HCT116 (cell line): ENCODE measurements around the gene CACNB3. TPM values are rescaled to one million over a fixed set of nuclear protein-coding genes. Genes with fewer than 3 reads are reported as not detected.

Source experiments
- ATAC-seq: fragments of 200-7000 bp; cut with Tn5 transposase; 2 replicates; pipeline ENCODE4 v1.9.1; 2020; ENCODE audit warnings: mild to moderate bottlenecking, moderate library complexity
- BruUV-seq: library from RNA; stranded (reverse); fragments of 400-500 nt; replicated peaks from 2 replicates; lab custom pipeline; 2021; lab: Mats Ljungman, UMichigan
- CTCF ChIA-PET: fragments of 300-600 bp; sonication (Branson Sonifier 250); formaldehyde crosslinking; loops from one replicate; lab custom pipeline; 2021; ENCODE audit warnings: antibody characterized with exemption; lab: Charles Lee
- POLR2A ChIA-PET: fragments of 300-600, 350-600 bp; sonication (Branson Sonifier 250); formaldehyde crosslinking; loops from one replicate; lab custom pipeline; 2021; ENCODE audit warnings: antibody characterized with exemption; lab: Charles Lee
- RAD21 ChIA-PET, 2 experiments: fragments of 300-600 bp; sonication (Branson Sonifier 250); formaldehyde crosslinking; loops; one replicate each; lab custom pipeline; 2023; ENCODE audit warnings: low total read pairs in 2 of 2; ENCODE audit not compliant: uncharacterized antibody in 2 of 2, unreplicated experiment in 2 of 2, low non-redundant PET in 1 of 2; lab: Charles Lee
- DNase-seq: peaks from one replicate; pipeline ENCODE4 v3.0.0-alpha.2; 2010; ENCODE audit warnings: low read depth, low spot score
- H2AFZ ChIP-seq: fragments of 200-600 bp; shearing (Covaris generic), sonication (generic); 2 replicates; pipeline ENCODE4 v1.6.1; 2017; ENCODE audit warnings: low read depth, mixed run types, mixed read lengths, antibody characterized with exemption, low read length; ENCODE audit not compliant: poor library complexity, severe bottlenecking
- H3K27ac ChIP-seq: 2 replicates; pipeline ENCODE4 v1.5.1; 2012; ENCODE audit warnings: low read depth, low read length
- H3K27me3 ChIP-seq: fragments of 200-600 bp; sonication (generic); 2 replicates; pipeline ENCODE4 v1.6.1; 2016; ENCODE audit warnings: mixed run types, low read length, mixed read lengths; ENCODE audit not compliant: insufficient read depth
- H3K36me3 ChIP-seq, 2 experiments: fragments of 200-500 bp in 1 of 2; fragments of 200-600 bp in 1 of 2; sonication (Bioruptor generic) in 1 of 2; sonication (generic) in 1 of 2; 2 replicates each; pipeline versions ENCODE4 v1.5.1 to v1.6.1; 2014 to 2016; ENCODE audit warnings: low read length in 2 of 2, inconsistent platforms in 1 of 2, mixed read lengths in 1 of 2, mixed run types in 1 of 2; ENCODE audit not compliant: insufficient read depth in 2 of 2, control insufficient read depth in 1 of 2
- H3K4me1 ChIP-seq, 2 experiments: fragments of 200-600 bp in 1 of 2; sonication (generic) in 1 of 2; 2 replicates each; pipeline versions ENCODE4 v1.5.1 to v1.6.1; 2012 to 2017; ENCODE audit warnings: low read length in 2 of 2, inconsistent platforms in 1 of 2, mild to moderate bottlenecking in 1 of 2, mixed read lengths in 1 of 2, mixed run types in 1 of 2, moderate library complexity in 1 of 2; ENCODE audit not compliant: insufficient read depth in 2 of 2, control insufficient read depth in 1 of 2
- H3K4me2 ChIP-seq: fragments of 200-600 bp; sonication (generic); 2 replicates; pipeline ENCODE4 v1.6.1; 2017; ENCODE audit warnings: mixed run types, low read length, mixed read lengths
- H3K4me3 ChIP-seq, 2 experiments: fragments of 200-600 bp in 1 of 2; sonication (generic) in 1 of 2; replicated peaks in 1 of 2; 2 replicates each; pipeline ENCODE4 v1.5.1; 2011 to 2016; ENCODE audit warnings: low read length in 2 of 2, control low read depth in 1 of 2, low read depth in 1 of 2, mild to moderate bottlenecking in 1 of 2, mixed read lengths in 1 of 2, mixed run types in 1 of 2
- H3K79me2 ChIP-seq: fragments of 200-600 bp; sonication (generic); 2 replicates; pipeline ENCODE4 v1.6.1; 2017; ENCODE audit warnings: mild to moderate bottlenecking, mixed run types, low read length, moderate library complexity, mixed read lengths; ENCODE audit not compliant: insufficient read depth
- H3K9ac ChIP-seq: fragments of 200-600 bp; sonication (generic); 2 replicates; pipeline ENCODE4 v1.6.1; 2016; ENCODE audit warnings: low read length, mixed read lengths
- H3K9me2 ChIP-seq: fragments of 200-600 bp; sonication (generic), shearing (Covaris generic); 2 replicates; pipeline ENCODE4 v1.6.1; 2017; ENCODE audit warnings: mixed run types, mild to moderate bottlenecking, moderate library complexity; ENCODE audit not compliant: insufficient read depth
- H3K9me3 ChIP-seq, 2 experiments: fragments of 200-500 bp in 1 of 2; fragments of 200-600 bp in 1 of 2; sonication (Bioruptor generic) in 1 of 2; sonication (generic) in 1 of 2; 2 replicates each; pipeline ENCODE4 v1.6.1; 2014 to 2017; ENCODE audit warnings: low read length in 2 of 2, mixed read lengths in 2 of 2, inconsistent platforms in 1 of 2, low read depth in 1 of 2, mild to moderate bottlenecking in 1 of 2, mixed run types in 1 of 2, moderate library complexity in 1 of 2; ENCODE audit not compliant: control insufficient read depth in 1 of 2, insufficient read depth in 1 of 2
- H4K20me1 ChIP-seq: fragments of 200-600 bp; sonication (generic), shearing (Covaris generic); 2 replicates; pipeline ENCODE4 v1.6.1; 2017; ENCODE audit warnings: mixed run types, mild to moderate bottlenecking, moderate library complexity; ENCODE audit not compliant: insufficient read depth
- CBX3 ChIP-seq: IDR thresholded peaks from 2 replicates; pipeline ENCODE4 v1.6.1; 2012; ENCODE audit warnings: low read depth
- CTCF ChIP-seq, 3 experiments: fragments of 200-600 bp in 1 of 3; sonication (generic) in 1 of 3; IDR thresholded peaks in 2 of 3; conservative IDR thresholded peaks in 1 of 3; 2 replicates each; pipeline ENCODE4 v1.5.1; 2012 to 2017; ENCODE audit warnings: low read depth in 2 of 3, low read length in 2 of 3, antibody characterized with exemption in 1 of 3, borderline replicate concordance in 1 of 3, control low read depth in 1 of 3, mild to moderate bottlenecking in 1 of 3, mixed read lengths in 1 of 3, mixed run types in 1 of 3, moderate library complexity in 1 of 3; ENCODE audit not compliant: insufficient read depth in 1 of 3
- EGR1 ChIP-seq: IDR thresholded peaks from 2 replicates; pipeline ENCODE4 v1.6.1; 2012; ENCODE audit warnings: low read depth
- JUND ChIP-seq: IDR thresholded peaks from 2 replicates; pipeline ENCODE4 v1.6.1; 2012
- MAX ChIP-seq: IDR thresholded peaks from 2 replicates; pipeline ENCODE4 v1.6.1; 2012
- POLR2A ChIP-seq: IDR thresholded peaks from 2 replicates; pipeline ENCODE4 v1.7.0; 2011; ENCODE audit warnings: borderline replicate concordance; ENCODE audit not compliant: insufficient read depth, insufficient read length; ENCODE audit errors: extremely low read depth
- POLR2AphosphoS5 ChIP-seq: IDR thresholded peaks from 2 replicates; pipeline ENCODE4 v1.6.1; 2011; ENCODE audit warnings: mild to moderate bottlenecking, low read depth, low read length, moderate library complexity
- SIN3A ChIP-seq: IDR thresholded peaks from 2 replicates; pipeline ENCODE4 v1.6.1; 2012; ENCODE audit warnings: low read depth
- SP1 ChIP-seq: IDR thresholded peaks from 2 replicates; pipeline ENCODE4 v1.6.1; 2012; ENCODE audit warnings: low read depth
- SRF ChIP-seq: IDR thresholded peaks from 2 replicates; pipeline ENCODE4 v1.6.1; 2012; ENCODE audit warnings: low read depth
- TCF7L2 ChIP-seq: IDR thresholded peaks from 2 replicates; pipeline ENCODE4 v1.7.0; 2011; ENCODE audit warnings: borderline replicate concordance, inconsistent platforms; ENCODE audit not compliant: insufficient read depth, insufficient read length; ENCODE audit errors: extremely low read depth
- YY1 ChIP-seq: IDR thresholded peaks from 2 replicates; pipeline ENCODE4 v1.6.1; 2011; ENCODE audit warnings: low read length, low read depth, moderate library complexity, mild to moderate bottlenecking; ENCODE audit not compliant: insufficient replicate concordance; ENCODE audit errors: extremely low read depth
- ZBTB33 ChIP-seq: IDR thresholded peaks from 2 replicates; pipeline ENCODE4 v1.6.1; 2011; ENCODE audit warnings: mild to moderate bottlenecking, low read length, moderate library complexity; ENCODE audit not compliant: insufficient replicate concordance; ENCODE audit errors: extremely low read depth
- ZFX ChIP-seq: fragments of 450-650 bp; IDR thresholded peaks from 2 replicates; pipeline ENCODE4 v1.6.1; 2017
- ZNF274 ChIP-seq: fragments of 200-500 bp; sonication (Bioruptor generic); IDR thresholded peaks from 2 replicates; pipeline ENCODE4 v1.6.1; 2014; ENCODE audit warnings: mild to moderate bottlenecking, low read depth, low read length, inconsistent platforms
- intact Hi-C: fragments of 100-400 bp; cut with micrococcal nuclease; formaldehyde crosslinking; loops from 2 replicates; pipeline ENCODE4 v1.10.0; 2022
- total RNA-seq: library from RNA; stranded (reverse); gene quantifications from one replicate; pipeline ENCODE4 v1.2.1, GENCODE V29; 2021; ENCODE audit not compliant: unreplicated experiment

CACNB3 gene
- total RNA-seq, 1 experiment from 2014 or later, result 22.0 TPM

GRCh38 chr12:48822139-48822538, 3.8 kb downstream of the CACNB3 start:
- Histone ChIP-seq H3K9me3 (no peaks in the 10 kb centered on the region), H3K36me3 (peaks cover 0 to 7% of the 10 kb centered on the region in 2 experiments; a peak in 1 of 4 replicates), H3K9me2 (no peaks in the 10 kb centered on the region), H3K4me3 (no peak overlapping the region), H3K27ac (no peak overlapping the region), H3K9ac (no peak overlapping the region), H2AFZ (no peak overlapping the region), H3K79me2 (no peaks in the 10 kb centered on the region), H3K4me1 (peaks cover 9 to 16% of the 10 kb centered on the region in 2 experiments; a peak in 3 of 4 replicates), H4K20me1 (no peaks in the 10 kb centered on the region), H3K27me3 (no peaks in the 10 kb centered on the region), H3K4me2 (no peak overlapping the region)
- DNase-seq (no peak), ATAC-seq (no peak)
- BruUV-seq, result no TSS peak
- ChIA-PET POLR2A (no interaction called here), RAD21 (no interaction called here), CTCF (no interaction called here)
- TF ChIP-seq TCF7L2, result no peak
- no peak for TF ChIP-seq POLR2AphosphoS5
- no peak for TF ChIP-seq POLR2A
- no peak for TF ChIP-seq ZBTB33
- TF ChIP-seq CTCF (IDR thresholded peaks at IDR 0.05 in 2 of 3, conservative IDR thresholded peaks at IDR 0.05 in 1 of 3; ENCODE audit: borderline replicate concordance in 1 of 3, insufficient read depth in 1 of 3, low read depth in 2 of 3, low read length in 2 of 3), result no peak
- no peak for TF ChIP-seq ZNF274
- no peak for TF ChIP-seq JUND
- TF ChIP-seq MAX, result no peak
- TF ChIP-seq CBX3, result no peak
- TF ChIP-seq ZFX, result no peak
- TF ChIP-seq SP1, result no peak
- TF ChIP-seq EGR1, result no peak
- no peak for TF ChIP-seq SRF
- no peak for TF ChIP-seq SIN3A
- no peak for TF ChIP-seq YY1
- intact Hi-C loops, result no loop called here
